Hippocampal formation (tissue), 2 donors: ENCODE results near the gene MLLT3.

ENCODE experiments used
- DNase-seq, 2 donors: peaks; one replicate each; lab custom pipeline; 2025; lab: John Stamatoyannopoulos, UW

Gene MLLT3

DNA sequence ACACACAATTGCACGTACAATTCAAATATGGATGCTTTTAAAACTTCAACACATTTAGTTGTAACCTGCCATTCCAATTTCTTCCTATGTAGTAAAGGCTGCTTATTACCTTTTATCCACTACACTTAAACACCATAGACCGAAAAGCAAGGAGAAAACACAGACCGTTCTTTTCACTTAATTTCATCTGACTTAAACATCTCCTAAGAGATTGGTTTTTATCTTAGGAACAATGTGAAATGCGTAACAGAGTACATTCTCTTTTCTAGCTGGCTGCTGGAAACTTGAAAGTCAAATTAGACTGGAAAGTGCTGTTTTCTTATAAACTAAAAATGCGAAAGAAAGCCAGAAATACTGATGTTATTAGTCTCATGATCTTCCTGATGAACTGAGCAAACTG, 241.8 kb downstream of the MLLT3 start:
- DNase-seq: no peak

DNA sequence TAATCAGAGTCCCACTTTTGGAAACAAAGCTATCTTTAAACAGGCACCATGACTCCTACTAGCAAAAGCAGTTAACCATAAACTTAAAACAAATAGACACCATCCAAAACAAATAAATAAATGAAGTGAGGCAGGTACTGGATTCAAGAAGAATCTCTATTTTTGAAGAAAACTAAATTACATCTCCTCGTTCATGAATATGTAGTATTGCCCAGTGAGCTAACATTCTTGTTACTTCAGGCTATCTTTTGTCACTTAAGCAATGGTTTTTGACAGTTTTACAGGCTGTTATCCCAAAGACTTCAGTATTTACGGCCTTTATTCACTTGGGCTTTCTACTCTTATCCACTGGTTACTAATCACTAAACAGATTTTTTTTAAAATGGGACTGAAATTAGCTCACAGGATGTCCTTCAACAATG, 242.5 kb downstream of the MLLT3 start:
- DNase-seq: no peak

DNA sequence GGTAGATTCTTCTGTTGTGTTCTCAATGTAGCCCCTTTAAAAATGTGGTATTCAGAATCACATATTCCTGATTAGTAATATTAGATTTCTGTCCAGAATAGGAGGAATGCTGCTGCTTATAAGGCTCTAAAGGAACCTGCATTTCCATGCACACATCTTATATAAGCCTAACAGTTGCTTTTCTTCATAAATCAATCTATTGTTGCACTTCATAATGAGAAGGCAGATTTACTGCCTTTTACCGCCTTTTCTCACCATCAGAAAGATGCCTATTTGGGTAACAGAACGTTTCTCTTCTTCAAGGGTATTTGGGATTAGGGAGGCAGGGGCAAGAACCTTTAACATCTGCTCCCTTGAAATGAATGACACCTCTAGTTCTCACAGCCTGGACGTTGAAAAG, 243.4 kb downstream of the MLLT3 start:
- DNase-seq: no peak

DNA sequence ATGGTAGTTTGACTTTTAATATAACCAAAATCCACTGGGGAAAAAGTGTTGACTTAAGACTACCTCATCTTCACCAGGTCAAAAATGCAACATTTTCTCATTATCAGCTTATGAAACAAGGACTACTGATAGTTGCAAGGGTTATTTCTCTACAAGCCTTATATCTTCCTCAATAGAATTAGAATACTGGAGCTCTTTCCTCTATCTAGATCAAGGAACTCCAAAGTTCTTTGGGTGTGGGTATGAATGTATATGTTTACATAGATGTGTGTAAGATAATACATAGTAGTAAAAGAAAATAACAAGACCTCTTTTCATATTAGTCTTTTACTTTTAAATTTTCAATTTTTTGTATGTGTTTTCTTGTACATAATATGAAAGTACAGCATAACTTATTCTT, 244.5 kb downstream of the MLLT3 start:
- no peak for DNase-seq

DNA sequence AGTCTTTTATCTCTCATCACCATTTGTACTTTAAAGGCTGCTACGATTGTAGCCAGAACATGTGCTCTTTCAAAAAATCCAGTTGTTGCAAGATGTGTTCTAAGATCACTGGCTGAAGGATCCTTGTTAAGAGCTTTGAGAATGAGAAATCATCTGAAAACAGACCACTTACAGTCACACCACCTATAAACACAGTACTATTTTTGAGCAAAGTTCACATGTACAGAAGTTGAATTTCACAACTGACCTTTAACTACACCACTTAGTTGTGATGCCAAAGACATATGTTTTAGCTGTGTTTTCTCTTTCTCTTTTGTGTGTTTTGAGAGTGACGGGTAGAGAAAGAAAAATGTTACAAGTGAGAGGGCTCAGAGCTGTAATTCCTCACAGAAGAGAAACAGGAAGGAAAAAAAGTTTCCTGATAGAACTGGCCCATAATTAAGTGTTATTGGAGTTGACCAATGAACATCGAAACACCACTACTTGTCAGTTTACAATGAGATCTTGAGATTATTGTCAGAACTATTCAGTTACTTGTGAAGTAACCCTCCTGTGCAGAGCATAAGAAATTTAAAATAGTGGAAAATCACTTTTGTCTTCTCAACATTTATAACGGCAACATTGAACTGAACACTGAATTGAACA, 245.4 kb downstream of the MLLT3 start:
- no peak for DNase-seq

DNA sequence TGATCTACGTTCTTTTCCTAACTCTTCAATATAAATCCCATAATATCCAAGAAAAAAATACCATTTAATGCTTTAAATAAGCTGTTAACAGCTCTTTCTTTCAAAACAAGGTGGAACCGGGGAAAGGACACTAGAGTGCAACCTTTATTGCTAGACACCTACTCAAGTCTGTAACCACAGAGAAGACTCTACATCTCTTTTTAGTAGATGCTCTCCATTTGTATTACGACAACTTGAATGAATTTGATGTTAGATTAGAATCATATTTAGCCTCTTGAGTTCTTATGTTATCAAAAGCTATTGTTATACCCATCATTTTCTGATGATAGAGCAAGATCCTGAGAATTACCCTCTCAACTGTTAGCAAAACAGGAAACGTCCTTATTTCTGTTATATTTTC, 246.3 kb downstream of the MLLT3 start:
- DNase-seq: no peak

DNA sequence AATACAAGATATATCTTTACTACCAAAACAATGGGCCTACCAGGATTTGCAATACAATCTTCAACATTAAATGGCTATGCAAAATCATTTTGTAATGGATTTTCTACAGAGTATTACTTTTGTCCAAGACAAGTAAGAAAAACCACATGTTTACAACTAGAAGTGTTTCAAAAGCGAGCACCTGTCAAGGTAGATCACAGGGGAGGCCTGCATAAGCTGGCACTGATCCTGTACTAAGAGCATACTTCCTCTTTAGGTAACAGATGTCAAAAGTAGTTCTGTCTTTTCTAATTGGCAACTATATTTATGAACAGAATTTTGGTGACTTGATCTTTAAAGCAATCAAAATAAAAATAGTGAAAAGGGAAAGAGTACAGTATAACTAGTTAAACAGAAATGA, 249.0 kb downstream of the MLLT3 start:
- DNase-seq: no peak

DNA sequence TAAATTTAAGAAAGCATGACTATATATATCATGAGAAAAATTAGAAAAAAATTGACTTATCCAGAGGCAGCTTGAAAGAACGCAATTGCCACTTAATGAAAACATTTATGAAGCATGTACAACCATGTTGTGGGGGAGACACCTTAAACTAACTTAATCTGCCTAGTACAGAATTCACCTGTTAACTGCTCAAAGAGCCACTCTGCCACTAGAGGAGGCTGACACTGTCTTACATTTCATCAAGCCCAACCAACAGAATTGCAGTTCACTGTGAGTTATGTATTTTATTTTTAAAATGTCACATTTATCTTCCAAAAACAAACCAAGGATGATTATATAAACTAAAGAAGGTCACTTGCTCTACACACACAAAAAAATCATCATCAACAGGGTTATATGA, 252.9 kb downstream of the MLLT3 start:
- no peak for DNase-seq

DNA sequence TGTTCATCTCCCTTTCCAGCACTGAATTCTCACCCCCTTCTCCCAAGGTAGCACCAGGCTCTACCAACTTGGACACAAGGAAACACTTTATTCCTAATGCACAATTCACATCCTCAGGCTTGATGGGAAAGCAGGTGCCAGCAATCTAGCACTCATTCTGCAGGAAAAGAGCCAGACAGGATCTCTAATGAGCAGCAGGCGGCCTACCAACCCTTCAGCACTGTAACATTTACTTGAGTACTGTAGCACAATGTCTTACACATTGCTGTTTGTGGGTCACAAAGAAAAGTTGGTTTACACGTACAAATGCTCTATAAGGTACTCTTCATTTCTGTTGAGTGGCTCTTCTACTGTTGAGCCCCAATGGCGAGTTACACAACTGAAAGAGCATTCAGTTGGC, 254.4 kb downstream of the MLLT3 start:
- DNase-seq: no peak

DNA sequence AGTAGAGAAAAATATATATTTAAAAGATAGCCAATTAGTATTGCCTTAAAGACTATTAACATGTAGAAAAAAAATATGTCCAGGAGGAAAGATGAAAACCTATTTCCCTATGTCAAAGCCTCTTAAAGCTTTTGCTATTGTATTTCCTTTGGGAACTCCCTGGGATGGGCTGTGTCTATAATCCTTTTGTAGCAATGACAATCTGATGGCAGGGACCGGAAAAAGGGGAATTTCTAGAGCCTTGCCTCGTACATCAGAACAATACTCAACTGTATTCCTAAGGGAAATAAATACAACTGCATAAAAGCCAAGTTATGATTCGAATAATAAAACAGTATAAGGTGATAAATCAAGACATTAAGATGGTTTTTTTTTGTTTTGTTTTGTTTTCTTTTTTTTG, 257.3 kb downstream of the MLLT3 start:
- DNase-seq: no peak

DNA sequence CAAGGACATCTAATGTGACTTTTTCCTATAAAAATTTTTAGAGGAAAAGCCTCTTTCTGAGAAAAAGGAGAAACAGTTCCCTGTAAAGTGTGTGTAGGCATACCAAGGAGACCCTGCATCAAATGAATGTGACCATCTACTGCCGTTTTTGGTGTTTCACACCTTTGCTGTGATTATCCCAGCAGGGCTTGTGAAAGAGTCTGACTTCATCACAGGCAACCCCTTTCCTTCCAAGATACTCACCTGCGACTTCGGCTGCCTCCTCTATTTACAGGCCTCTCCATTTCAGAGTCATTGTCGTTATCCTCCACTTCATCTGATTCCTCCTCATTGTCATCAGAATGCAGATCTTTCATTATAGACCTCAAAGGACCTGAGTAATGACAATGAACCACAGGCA, 259.1 kb downstream of the MLLT3 start:
- DNase-seq: no peak

DNA sequence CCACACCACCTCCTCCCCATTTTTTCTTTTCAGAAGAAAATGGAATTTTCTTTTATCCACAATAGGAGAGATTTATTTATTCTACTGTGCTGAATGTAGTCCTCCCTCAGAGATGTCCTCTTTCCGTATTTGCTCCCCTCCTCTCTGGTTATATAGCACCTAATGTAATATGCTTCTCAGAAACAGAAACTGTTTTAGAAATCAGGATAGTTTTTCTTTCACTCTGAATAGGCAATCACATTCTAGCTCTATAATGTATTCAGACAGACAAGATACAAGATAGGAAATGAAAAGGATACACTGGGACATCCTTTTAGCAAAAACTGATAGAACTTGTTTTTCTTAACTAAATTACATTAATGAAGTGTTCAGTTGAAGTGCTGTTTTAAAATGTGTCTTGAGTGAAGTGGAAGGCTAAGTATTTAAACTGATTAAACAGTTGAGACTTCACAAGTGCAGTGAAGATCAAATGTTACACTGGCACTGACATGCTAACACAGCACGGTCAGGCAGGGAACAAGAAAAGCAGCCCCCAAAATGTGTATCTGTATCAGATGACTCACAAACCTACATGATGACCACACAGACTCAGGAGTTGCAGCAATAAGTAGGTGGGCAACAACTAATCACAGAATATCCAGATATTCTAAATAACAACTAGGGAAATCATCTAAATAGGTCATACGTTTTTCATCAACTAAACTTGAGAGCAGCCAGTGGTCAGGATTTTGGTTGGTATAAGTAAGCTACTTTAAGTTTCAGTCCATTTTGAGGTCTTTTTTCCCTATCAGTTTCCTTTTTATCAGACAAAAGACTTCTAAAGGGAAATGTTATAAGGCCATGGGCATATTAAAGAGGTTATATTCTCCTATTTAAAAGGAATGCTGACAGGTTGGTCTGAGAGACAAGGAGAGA, 260.4 kb downstream of the MLLT3 start:
- no peak for DNase-seq

DNA sequence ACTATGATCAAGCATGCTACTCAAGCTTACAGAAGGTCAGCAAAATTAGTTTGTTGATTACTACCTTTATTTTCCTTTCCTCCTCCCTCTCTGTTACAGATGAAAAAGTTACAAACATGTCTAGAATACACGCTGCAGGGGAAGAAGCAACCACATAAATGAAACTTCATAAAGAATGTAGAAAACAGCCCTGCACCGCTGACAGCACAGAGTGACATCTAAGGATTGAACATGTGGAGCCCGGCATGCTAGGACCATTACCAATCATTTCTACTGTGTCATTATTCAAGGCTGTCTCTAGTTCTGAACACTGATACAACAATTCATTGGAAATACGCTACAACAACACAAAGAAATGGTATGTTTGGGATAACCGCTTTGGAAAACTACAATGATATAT, 261.1 kb downstream of the MLLT3 start:
- no peak for DNase-seq

DNA sequence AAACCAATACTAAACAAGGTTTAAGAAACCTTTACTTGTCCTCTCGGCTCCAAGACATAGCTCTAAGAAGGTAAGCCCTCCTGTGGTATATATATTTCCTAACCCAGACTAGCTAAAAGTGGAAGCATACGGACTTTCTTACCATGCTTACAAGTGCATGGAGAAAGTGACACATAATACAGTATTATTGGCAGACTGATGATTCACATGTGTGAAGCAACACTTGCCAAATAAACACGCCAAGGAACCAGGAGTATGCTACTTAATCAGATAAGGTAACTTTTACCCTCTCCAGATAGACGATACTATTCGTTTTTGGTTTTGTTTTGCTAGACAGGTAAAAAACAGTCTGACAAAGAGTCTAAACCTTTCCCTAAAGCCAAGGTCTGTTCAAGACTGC, 264.1 kb downstream of the MLLT3 start:
- no peak for DNase-seq

DNA sequence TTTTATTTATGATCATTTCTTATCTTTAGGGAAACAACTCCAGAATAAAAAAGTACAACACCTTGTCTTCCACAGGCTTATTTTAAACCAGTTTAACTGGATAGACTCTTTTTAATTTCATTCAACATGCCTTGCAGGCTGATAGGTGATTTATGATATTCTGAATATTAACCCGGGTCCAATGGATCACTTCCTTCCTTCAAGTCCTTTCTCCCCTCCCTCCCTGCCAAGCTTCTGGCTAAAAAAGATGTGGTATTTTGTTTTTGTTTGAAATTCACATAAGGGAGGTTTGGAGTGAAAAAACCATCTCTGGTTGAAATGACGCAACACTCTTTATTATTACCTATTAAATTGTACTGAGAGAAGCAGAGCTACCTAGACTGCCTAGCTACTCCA, 265.3 kb downstream of the MLLT3 start:
- no peak for DNase-seq

DNA sequence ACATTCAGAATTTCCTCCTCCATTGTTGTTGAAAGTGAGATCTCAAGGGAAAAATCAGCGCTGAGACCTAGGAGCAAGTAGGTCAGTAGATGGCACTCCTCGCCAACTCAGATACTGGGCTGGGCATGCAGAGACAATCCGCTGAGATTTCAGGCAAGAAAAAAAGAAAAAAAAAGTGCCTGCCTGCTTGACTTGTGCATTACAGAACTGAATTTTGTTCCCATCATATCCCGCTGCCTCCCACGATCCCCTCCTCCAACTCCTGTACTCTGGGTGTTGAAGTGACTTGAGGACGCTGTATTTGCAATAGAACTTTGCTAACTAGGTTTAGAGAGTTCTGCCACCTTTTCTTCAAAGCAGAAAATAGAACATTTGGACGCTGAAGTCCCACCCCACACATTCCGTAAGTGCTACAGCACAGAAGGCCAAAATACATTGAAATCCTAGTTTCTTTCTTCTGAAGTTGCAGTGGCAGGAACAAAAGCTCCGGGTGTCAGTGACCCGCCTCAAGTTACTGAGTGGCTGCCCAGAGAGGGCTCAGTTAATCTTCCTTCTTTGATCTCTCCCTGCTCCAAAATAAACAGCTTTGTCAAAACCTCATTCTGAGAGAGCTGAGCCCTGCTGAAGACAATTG, 265.8 kb downstream of the MLLT3 start:
- DNase-seq: peak; percentile 69 to 78

DNA sequence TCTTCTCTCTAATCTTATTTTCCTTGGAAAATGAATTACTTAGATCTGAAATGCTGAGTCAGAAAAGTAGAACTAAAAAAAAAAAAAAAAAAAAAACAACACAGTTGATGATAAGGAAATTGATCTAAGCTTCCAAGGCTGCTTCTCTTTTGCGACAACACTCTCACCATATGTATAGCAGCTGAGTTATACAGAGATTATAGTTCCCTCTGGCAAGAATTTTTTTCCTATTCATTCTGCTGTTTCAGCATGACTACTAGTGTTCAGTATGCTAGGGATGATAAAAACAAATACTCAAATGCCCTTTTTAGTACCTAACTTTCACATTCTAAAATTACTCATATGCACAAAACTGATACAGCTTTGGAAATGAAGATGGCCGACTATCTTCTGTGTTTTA, 267.3 kb downstream of the MLLT3 start:
- no peak for DNase-seq

DNA sequence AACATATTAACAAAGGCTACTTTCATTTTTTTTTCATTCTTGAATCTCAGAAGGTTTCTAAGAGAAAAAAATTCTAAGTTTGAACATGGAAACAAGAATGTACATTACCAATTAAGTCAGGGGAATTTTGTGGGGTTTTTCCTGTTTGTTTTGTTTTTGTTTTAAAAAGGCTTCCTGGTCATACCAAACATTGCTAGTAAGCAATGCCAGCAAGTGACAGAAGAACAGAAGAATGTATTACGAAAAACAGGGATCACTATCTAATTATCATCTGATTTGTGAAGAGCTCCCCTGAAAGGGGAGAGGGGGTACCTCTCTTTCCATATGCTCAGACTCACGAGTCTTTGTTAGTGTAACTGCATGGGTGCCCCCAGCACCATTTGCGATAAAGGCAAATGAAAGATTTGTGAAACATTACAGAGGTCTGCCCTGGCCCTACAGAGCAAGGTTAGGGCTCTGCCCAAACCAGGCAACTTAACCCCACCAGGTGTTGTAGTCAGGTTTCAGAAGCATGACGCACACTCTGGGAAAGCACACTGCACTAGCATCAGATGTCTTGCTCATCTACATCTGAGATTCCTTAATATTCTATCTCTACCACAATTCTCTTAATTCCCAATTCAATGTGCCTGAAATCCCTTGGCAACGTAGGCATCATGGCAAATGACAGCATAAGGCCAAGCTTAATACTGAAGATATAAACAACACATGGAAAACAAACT, 268.2 kb downstream of the MLLT3 start:
- DNase-seq: no peak

DNA sequence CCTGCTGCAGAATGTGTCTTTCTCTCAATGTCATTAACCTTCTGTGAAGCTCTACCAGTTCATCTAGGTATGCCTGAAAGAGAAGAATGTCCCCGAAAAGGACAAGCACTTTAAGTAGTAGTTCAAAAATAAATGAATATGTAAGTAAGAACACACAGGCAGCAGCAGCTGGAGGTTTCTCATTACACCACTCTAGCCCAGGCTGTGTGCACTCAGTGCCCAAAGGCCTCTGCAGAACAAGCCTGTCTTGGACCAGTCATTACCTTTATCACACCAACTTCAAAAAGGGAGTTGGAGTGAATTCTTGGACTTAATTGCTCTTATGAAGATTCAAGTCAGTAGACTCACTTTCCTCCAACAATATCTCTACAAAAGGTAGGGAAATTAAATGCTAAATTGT, 268.8 kb downstream of the MLLT3 start:
- DNase-seq: no peak

DNA sequence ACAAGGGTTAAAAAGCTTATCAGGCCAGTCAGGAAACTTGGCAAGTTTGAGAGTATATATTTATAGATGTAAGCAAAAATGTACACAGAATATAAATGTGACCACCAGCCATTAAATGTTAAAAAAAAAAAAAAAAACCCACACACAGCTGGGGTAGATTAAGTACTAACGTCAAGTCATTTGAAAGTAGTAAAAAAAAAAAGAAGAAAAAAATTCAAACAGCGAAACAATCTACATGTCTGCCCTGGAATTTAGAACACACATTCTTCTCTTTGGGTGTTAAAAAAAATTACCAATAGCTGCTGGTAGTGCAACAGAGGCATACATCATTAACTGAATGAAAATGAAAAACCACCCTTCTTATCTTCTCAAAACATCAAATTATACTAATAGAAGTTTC, 269.7 kb downstream of the MLLT3 start:
- DNase-seq: no peak

DNA sequence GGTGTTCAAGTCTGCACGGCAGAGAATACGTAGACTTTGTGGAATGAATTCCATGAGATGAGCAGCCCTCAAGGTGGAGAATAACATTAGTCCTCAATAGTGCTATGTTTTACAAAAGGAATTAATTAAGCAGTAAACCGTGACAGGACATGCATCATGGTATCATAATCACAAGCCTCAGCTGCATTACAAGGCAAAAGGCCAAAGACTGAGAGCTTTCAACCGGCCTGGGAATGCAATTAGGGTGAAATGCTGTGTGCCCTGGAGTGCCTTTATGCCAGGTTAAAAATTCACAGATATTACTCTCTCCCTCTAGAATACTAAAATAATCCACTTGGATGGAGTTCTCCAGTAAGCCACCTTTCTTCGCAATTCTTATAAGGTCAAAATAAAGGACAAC, 270.6 kb downstream of the MLLT3 start:
- DNase-seq: no peak

DNA sequence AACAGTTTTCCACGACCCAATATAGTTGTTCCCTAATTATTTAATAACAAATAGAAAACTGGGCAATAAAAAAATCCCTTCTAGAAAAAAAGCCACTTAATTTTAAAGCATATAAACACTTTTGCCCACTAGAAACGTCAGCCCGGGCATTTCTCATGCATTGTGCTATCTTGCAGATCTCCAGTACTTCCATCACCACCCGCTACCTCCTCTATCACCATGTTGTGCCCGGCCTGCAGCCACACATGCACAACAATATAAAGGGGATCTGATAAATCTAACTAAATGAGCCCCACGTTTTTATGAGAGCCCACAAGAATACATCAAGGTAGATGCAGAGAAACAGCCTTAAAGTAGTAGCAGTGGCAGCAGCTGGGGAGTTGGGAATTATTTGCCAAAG, 272.7 kb downstream of the MLLT3 start:
- no peak for DNase-seq
